Activated B cell treated with CpG ODN at 0.5 μM for 24 hours (primary cell): Measurements from ENCODE around the gene TDRD9. TPM values are rescaled to one million over a fixed set of nuclear protein-coding genes. Genes with fewer than 3 reads are reported as not detected.

ENCODE experiments used
- ATAC-seq: fragments of 200-7000 bp; cut with Tn5 transposase; one replicate; pipeline ENCODE4 v1.10.0; 2021; ENCODE audit warnings: low read depth, mild to moderate bottlenecking, moderate library complexity
- CTCF ChIA-PET: fragments of 350-600 bp; sonication (Branson Sonifier 250); formaldehyde crosslinking; loops from one replicate; lab custom pipeline; 2021; ENCODE audit warnings: antibody characterized with exemption; lab: Charles Lee
- POLR2A ChIA-PET: fragments of 350-600 bp; sonication (Branson Sonifier 250); formaldehyde crosslinking; loops from one replicate; lab custom pipeline; 2021; ENCODE audit warnings: antibody characterized with exemption; lab: Charles Lee
- DNase-seq: peaks from one replicate; pipeline ENCODE4 v3.0.0; 2022
- H3K27ac Mint-ChIP-seq: one replicate; pipeline ENCODE4 v1.8.0; 2020; ENCODE audit warnings: mixed read lengths
- H3K27me3 Mint-ChIP-seq: one replicate; pipeline ENCODE4 v1.8.0; 2021; ENCODE audit warnings: mixed read lengths
- H3K36me3 Mint-ChIP-seq: one replicate; pipeline ENCODE4 v1.8.0; 2021; ENCODE audit warnings: low read depth, mixed read lengths
- H3K4me1 Mint-ChIP-seq: one replicate; pipeline ENCODE4 v1.8.0; 2021; ENCODE audit warnings: mixed read lengths
- H3K4me3 Mint-ChIP-seq: one replicate; pipeline ENCODE4 v1.8.0; 2020; ENCODE audit warnings: mild to moderate bottlenecking, mixed read lengths
- H3K9me3 Mint-ChIP-seq: one replicate; pipeline ENCODE4 v1.8.0; 2020; ENCODE audit warnings: mixed read lengths
- CTCF ChIP-seq: fragments of 200-600 bp; IDR thresholded peaks from one replicate; pipeline ENCODE4 v1.8.0; 2022; ENCODE audit warnings: antibody characterized with exemption, mild to moderate bottlenecking
- intact Hi-C: fragments of 100-400 bp; cut with micrococcal nuclease; formaldehyde crosslinking; loops from one replicate; pipeline ENCODE4 v1.15.1; 2024
- total RNA-seq: library from RNA; stranded (reverse); gene quantifications from 2 replicates; pipeline ENCODE4 v1.2.3, GENCODE V29; 2022

The TDRD9 gene
- total RNA-seq, 1 donor from 2014 or later = 3.1 TPM

DNA sequence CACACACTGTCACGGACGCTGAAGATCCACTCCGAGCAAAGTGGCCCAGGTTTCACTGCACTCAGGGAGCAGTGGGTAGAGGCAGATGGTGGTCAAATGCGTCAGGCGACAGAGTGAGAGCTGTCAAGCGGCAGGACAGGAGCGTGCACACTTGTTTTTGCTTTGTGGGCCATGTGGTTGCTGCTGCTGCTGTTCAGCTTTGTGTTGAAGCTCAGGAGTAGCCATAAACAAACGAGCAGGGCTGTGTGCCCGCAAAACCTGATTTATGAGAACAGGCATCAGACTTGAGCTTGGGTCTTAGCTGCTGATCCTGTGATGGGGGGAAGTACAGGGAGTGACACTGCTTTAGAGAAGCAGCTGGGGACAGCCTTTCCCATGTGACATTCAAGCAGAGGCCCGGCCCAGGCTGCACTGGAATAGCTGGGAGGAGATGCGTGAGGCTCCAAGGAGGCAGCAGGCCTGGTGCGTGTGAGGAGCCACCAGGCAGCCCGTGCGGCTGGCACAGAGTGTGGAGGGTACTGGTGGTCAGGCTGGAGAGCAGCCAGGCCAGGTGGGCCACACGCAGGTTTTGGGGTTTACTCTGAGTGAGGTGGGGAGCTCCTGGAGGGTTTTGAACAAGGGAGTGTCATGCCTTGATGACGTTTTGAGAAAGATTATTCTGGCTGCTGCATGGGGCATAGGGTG is 126.1 kb downstream of the TDRD9 start:
- POLR2A ChIA-PET = no interaction called here
- H3K4me3 Mint-ChIP-seq = no peak overlapping the region
- peaks cover 4% of the 10 kb centered on the region for H3K9me3 Mint-ChIP-seq
- TF ChIP-seq CTCF = no peak
- ATAC-seq = no peak
- CTCF ChIA-PET = no interaction called here
- peaks cover 14% of the 10 kb centered on the region for H3K27me3 Mint-ChIP-seq
- no peaks in the 10 kb centered on the region for H3K36me3 Mint-ChIP-seq
- no peak for DNase-seq
- intact Hi-C loops = no loop called here
- no peak overlapping the region for H3K27ac Mint-ChIP-seq
- H3K4me1 Mint-ChIP-seq = no peaks in the 10 kb centered on the region

GRCh38 chr14:104062281-104062680 is 134.0 kb downstream of the TDRD9 start:
- CTCF ChIA-PET = no interaction called here
- no peak for ATAC-seq

GRCh38 chr14:104064003-104064402 is 135.7 kb downstream of the TDRD9 start:
- Mint-ChIP-seq H3K36me3 (no peaks in the 10 kb centered on the region), H3K9me3 (peaks cover 8% of the 10 kb centered on the region), H3K27me3 (peaks cover 32% of the 10 kb centered on the region), H3K4me1 (no peaks in the 10 kb centered on the region), H3K27ac (no peak overlapping the region), H3K4me3 (no peak overlapping the region)
- ATAC-seq = no peak
- ChIA-PET POLR2A (no interaction called here), CTCF (no interaction called here)
- no peak for DNase-seq
- TF ChIP-seq CTCF = no peak
- intact Hi-C loops = no loop called here

More at GRCh38 chr14:104062281-104062680, 134.0 kb downstream of the TDRD9 start:
- H3K27me3 Mint-ChIP-seq = peaks cover 23% of the 10 kb centered on the region
- no peak for DNase-seq
- no peak for TF ChIP-seq CTCF
- peaks cover 4% of the 10 kb centered on the region for H3K9me3 Mint-ChIP-seq
- POLR2A ChIA-PET = no interaction called here
- no peaks in the 10 kb centered on the region for H3K4me1 Mint-ChIP-seq
- H3K27ac Mint-ChIP-seq = no peak overlapping the region
- intact Hi-C loops = no loop called here
- no peak overlapping the region for H3K4me3 Mint-ChIP-seq
- no peaks in the 10 kb centered on the region for H3K36me3 Mint-ChIP-seq

DNA sequence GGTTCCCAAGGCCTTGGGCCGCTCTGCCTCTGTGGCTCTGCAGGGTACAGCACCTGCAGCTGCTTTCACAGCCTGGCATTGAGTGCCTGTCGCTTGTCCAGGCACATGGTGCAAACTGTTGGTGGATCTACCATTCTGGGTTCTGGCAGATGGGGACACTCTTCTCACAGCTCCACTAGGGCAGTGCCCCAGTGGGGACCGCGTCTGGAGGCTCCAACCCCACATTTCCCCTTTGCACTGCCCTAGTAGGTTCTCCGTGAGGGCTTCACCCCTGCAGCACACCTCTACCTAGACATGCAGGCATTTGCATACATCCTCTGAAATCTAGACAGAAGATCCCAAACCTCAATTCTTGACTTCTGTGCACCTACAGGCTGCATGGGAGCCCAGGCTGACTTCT is 138.0 kb downstream of the TDRD9 start:
- POLR2A ChIA-PET = no interaction called here
- no peak for ATAC-seq
- Mint-ChIP-seq H3K4me3 (no peak overlapping the region), H3K36me3 (no peaks in the 10 kb centered on the region), H3K9me3 (peaks cover 8% of the 10 kb centered on the region), H3K4me1 (no peaks in the 10 kb centered on the region), H3K27me3 (peaks cover 35% of the 10 kb centered on the region), H3K27ac (no peak overlapping the region)
- intact Hi-C loops = no loop called here
- CTCF ChIA-PET = no interaction called here
- TF ChIP-seq CTCF = no peak
- DNase-seq = no peak

GRCh38 chr14:104066719-104067295 is 138.6 kb downstream of the TDRD9 start:
- POLR2A ChIA-PET = no interaction called here
- no peaks in the 10 kb centered on the region for H3K4me1 Mint-ChIP-seq
- no peak overlapping the region for H3K4me3 Mint-ChIP-seq
- H3K27ac Mint-ChIP-seq = no peak overlapping the region
- ATAC-seq = no peak
- intact Hi-C loops = no loop called here
- peaks cover 8% of the 10 kb centered on the region for H3K9me3 Mint-ChIP-seq
- peaks cover 35% of the 10 kb centered on the region for H3K27me3 Mint-ChIP-seq
- CTCF ChIA-PET = no interaction called here
- TF ChIP-seq CTCF = no peak
- no peaks in the 10 kb centered on the region for H3K36me3 Mint-ChIP-seq
- DNase-seq = no peak
